A673 (cell line): ENCODE measurements around the gene HRH2. TPM values are rescaled to one million over a fixed set of nuclear protein-coding genes. Genes with fewer than 3 reads are reported as not detected.

Experiments
- BruUV-seq: library from RNA; stranded (reverse); fragments of 400-500 nt; replicated peaks from 2 replicates; lab custom pipeline; 2021; lab: Mats Ljungman, UMichigan
- CTCF ChIA-PET: fragments of 300-600 bp; sonication (Branson Sonifier 250); formaldehyde crosslinking; loops from one replicate; lab custom pipeline; 2022; ENCODE audit warnings: antibody characterized with exemption; lab: Charles Lee
- POLR2A ChIA-PET: fragments of 300-600 bp; sonication (Branson Sonifier 250); formaldehyde crosslinking; loops from one replicate; lab custom pipeline; 2022; ENCODE audit warnings: antibody characterized with exemption; ENCODE audit not compliant: low non-redundant PET; lab: Charles Lee
- DNase-seq: peaks from one replicate; pipeline ENCODE4 v3.0.0-alpha.2; 2015; ENCODE audit warnings: low spot score
- H3K27ac ChIP-seq: fragments of 200-600 bp; sonication (generic); 2 replicates; pipeline ENCODE4 v1.5.1; 2016; ENCODE audit warnings: mixed run types, low read depth, mild to moderate bottlenecking, mixed read lengths, antibody characterized with exemption, low read length; ENCODE audit not compliant: poor library complexity, severe bottlenecking
- H3K27me3 ChIP-seq: fragments of 200-600 bp; sonication (generic); replicated peaks from 2 replicates; pipeline ENCODE4 v1.6.1; 2017; ENCODE audit warnings: mixed run types, low read depth, mild to moderate bottlenecking, mixed read lengths, antibody characterized with exemption, low read length; ENCODE audit not compliant: insufficient read depth, poor library complexity
- H3K36me3 ChIP-seq: fragments of 200-600 bp; sonication (generic); 2 replicates; pipeline ENCODE4 v1.6.1; 2016; ENCODE audit warnings: mixed run types, mild to moderate bottlenecking, mixed read lengths, antibody characterized with exemption, low read length; ENCODE audit not compliant: insufficient read depth, poor library complexity, severe bottlenecking
- H3K4me1 ChIP-seq: fragments of 200-600 bp; sonication (generic); 2 replicates; pipeline ENCODE4 v1.6.1; 2017; ENCODE audit warnings: mixed run types, mild to moderate bottlenecking, mixed read lengths, antibody characterized with exemption, low read length; ENCODE audit not compliant: insufficient read depth, poor library complexity, severe bottlenecking
- H3K4me3 ChIP-seq: fragments of 200-600 bp; sonication (generic); 2 replicates; pipeline ENCODE4 v1.5.1; 2016; ENCODE audit warnings: low read depth, mixed run types, mild to moderate bottlenecking, mixed read lengths, low read length; ENCODE audit not compliant: poor library complexity, severe bottlenecking
- H3K9me3 ChIP-seq: fragments of 200-600 bp; sonication (generic); 2 replicates; pipeline ENCODE4 v1.6.1; 2016; ENCODE audit warnings: mixed run types, low read depth, mild to moderate bottlenecking, mixed read lengths, antibody characterized with exemption, low read length; ENCODE audit not compliant: poor library complexity, severe bottlenecking
- CTCF ChIP-seq: fragments of 300-800, 200-600 bp; sonication (generic); conservative IDR thresholded peaks from 2 replicates; pipeline ENCODE4 v1.5.1; 2017; ENCODE audit warnings: low read depth, mild to moderate bottlenecking, antibody characterized with exemption, low read length, moderate library complexity, mixed read lengths
- EZH2 ChIP-seq: fragments of 200-600 bp; sonication (generic); IDR thresholded peaks from 2 replicates; pipeline ENCODE4 v1.6.1; 2017; ENCODE audit warnings: borderline replicate concordance, low read depth, mild to moderate bottlenecking, mixed read lengths, antibody characterized with exemption, low read length; ENCODE audit not compliant: poor library complexity, severe bottlenecking
- intact Hi-C: fragments of 100-400 bp; cut with micrococcal nuclease; formaldehyde crosslinking; loops from one replicate; pipeline ENCODE4 v1.10.0; 2022; ENCODE audit not compliant: unreplicated experiment
- total RNA-seq: library from RNA; stranded (reverse); gene quantifications from 2 replicates; pipeline ENCODE4 v1.2.3, GENCODE V29; 2021

HRH2 gene
- total RNA-seq, 1 experiment from 2014 or later, result not detected

GRCh38 chr5:175729829-175730277 lies 72.0 kb downstream of the HRH2 start:
- ChIA-PET POLR2A (interaction anchor here (0.6 kb wide), 1 partner anchor 684 kb away, joined by 7 read pairs; no protein-coding TSS in a partner anchor), CTCF (interaction anchor here (0.5 to 1.5 kb wide), 12 partner anchors 12 to 1589 kb away, joined by 3 to 7 read pairs (median 3); partner anchors contain the start of gene CPLX2)
- Histone ChIP-seq H3K36me3 (no peaks in the 10 kb centered on the region), H3K27me3 (peaks cover 3% of the 10 kb centered on the region), H3K4me3 (no peak overlapping the region), H3K9me3 (no peaks in the 10 kb centered on the region), H3K27ac (no peak overlapping the region), H3K4me1 (no peaks in the 10 kb centered on the region)
- DNase-seq, result peak; percentile 88
- intact Hi-C loops, result no loop called here
- TF ChIP-seq CTCF, result peak; percentile 90
- TF ChIP-seq EZH2, result no peak
- no TSS peak for BruUV-seq

- intact Hi-C loops, result no loop called here
Observed at GRCh38 chr5:175731172-175731571, 73.3 kb downstream of the HRH2 start.

GRCh38 chr5:175731756-175732465 lies 74.0 kb downstream of the HRH2 start:
- Histone ChIP-seq H3K36me3 (no peaks in the 10 kb centered on the region), H3K27me3 (peaks cover 3% of the 10 kb centered on the region), H3K27ac (no peak overlapping the region), H3K9me3 (no peaks in the 10 kb centered on the region), H3K4me3 (no peak overlapping the region), H3K4me1 (no peaks in the 10 kb centered on the region)
- no peak for DNase-seq
- TF ChIP-seq CTCF (no peak), EZH2 (no peak)
- POLR2A ChIA-PET, result no interaction called here
- no TSS peak for BruUV-seq
- intact Hi-C loops, result no loop called here
- CTCF ChIA-PET, result no interaction called here

More at GRCh38 chr5:175731172-175731571, 73.3 kb downstream of the HRH2 start:
- Histone ChIP-seq H3K4me1 (no peaks in the 10 kb centered on the region), H3K27ac (no peak overlapping the region), H3K9me3 (no peaks in the 10 kb centered on the region), H3K36me3 (no peaks in the 10 kb centered on the region), H3K4me3 (no peak overlapping the region), H3K27me3 (peaks cover 3% of the 10 kb centered on the region)
- no TSS peak for BruUV-seq
- ChIA-PET CTCF (no interaction called here), POLR2A (no interaction called here)
- no peak for DNase-seq
- TF ChIP-seq EZH2 (no peak), CTCF (no peak)
